Esophagus (tissue), 2 donors: Measurements from ENCODE around the gene AFG3L2. TPM values are rescaled to one million over a fixed set of nuclear protein-coding genes. Genes with fewer than 3 reads are reported as not detected.

Source experiments
- H3K27ac ChIP-seq, 2 donors: one replicate each; pipeline ENCODE4 v1.5.1; 2013; ENCODE audit warnings: low read depth in 2 of 2, mild to moderate bottlenecking in 2 of 2, inconsistent platforms in 1 of 2, low read length in 1 of 2, moderate library complexity in 1 of 2
- H3K27me3 ChIP-seq, 2 donors: one replicate each; pipeline ENCODE4 v1.6.1; 2013; ENCODE audit warnings: low read length in 2 of 2, control low read depth in 1 of 2, mild to moderate bottlenecking in 1 of 2; ENCODE audit not compliant: insufficient read depth in 2 of 2, control insufficient read depth in 1 of 2
- H3K36me3 ChIP-seq, 2 donors: one replicate each; pipeline ENCODE4 v1.6.1; 2013; ENCODE audit warnings: low read length in 1 of 2; ENCODE audit not compliant: control insufficient read depth in 2 of 2, insufficient read depth in 2 of 2
- H3K4me1 ChIP-seq, 2 donors: one replicate each; pipeline ENCODE4 v1.6.1; 2013; ENCODE audit warnings: low read length in 1 of 2; ENCODE audit not compliant: control insufficient read depth in 2 of 2, insufficient read depth in 2 of 2
- H3K4me3 ChIP-seq, 2 donors: one replicate each; pipeline ENCODE4 v1.5.1; 2013; ENCODE audit warnings: low read length in 2 of 2, mild to moderate bottlenecking in 2 of 2, low read depth in 1 of 2, moderate library complexity in 1 of 2
- H3K9me3 ChIP-seq, 2 donors: one replicate each; pipeline ENCODE4 v1.6.1; 2013; ENCODE audit warnings: mild to moderate bottlenecking in 2 of 2, low read depth in 1 of 2, low read length in 1 of 2, moderate library complexity in 1 of 2; ENCODE audit not compliant: control insufficient read depth in 2 of 2, insufficient read depth in 1 of 2
- WGBS, 2 donors: extraction: QIAGEN DNeasy Blood & Tissue Kit; methylation state at CpG; one replicate each; pipeline ENCODE4 v1.1.7; 2013; 5-methylcytosine and 5-hydroxymethylcytosine counted together
- polyA plus RNA-seq, 2 donors: library from polyadenylated mRNA; stranded (reverse); fragments of 200-250 nt; gene quantifications; one replicate each; pipeline ENCODE4 v1.2.3, GENCODE V29; 2013
- donor health status: healthy with polysubstance abuse.
- donor health status: Bipolar disorder and iron deficiency.

The AFG3L2 gene
- polyA plus RNA-seq, 2 donors, result 14.7 to 34.0 TPM

DNA sequence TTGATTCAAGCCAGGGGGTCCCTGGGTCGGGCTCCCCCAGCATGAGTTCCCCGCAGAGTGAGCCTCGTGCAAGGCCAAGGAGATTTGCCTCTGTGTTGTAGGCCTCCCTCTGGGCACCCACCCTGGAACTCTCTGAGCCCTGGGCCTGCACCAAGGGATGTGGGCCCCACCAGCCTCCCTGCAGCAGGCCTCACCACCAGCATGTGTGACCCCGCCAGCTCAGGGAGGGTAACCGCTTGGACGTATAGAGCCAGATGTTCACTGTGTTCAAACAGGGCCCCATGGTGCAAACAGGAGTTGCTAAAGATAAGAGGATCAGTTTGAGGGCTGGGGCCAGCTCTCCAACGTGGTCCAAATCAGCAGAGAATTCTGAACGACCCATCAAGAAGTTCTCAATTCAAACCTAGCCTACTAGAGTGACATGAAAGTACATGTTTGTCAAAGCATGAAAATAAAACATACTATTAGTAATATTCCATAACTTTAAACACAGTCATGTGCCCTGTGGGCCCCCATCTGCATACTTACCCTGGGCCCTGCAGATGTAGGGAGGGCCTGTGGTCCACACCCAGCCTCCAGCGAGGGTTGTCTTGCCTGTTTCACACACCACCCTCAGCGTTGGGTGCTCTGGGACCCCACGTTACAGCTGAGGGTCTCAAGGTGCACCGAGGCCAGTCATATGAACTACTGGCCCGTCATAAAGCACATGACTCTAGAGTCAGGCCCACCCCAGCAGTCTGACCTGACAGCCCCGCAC lies 74.5 kb downstream of the AFG3L2 start:
- Histone ChIP-seq H3K4me1 (peaks cover 8 to 9% of the 10 kb centered on the region in 2 donors), H3K27me3 (no peaks in the 10 kb centered on the region), H3K27ac (no peak overlapping the region), H3K36me3 (no peaks in the 10 kb centered on the region), H3K4me3 (no peak overlapping the region), H3K9me3 (no peaks in the 10 kb centered on the region)
- WGBS, 2 donors, result 84% methylated on average over 14 of the region's 14 CpGs

DNA sequence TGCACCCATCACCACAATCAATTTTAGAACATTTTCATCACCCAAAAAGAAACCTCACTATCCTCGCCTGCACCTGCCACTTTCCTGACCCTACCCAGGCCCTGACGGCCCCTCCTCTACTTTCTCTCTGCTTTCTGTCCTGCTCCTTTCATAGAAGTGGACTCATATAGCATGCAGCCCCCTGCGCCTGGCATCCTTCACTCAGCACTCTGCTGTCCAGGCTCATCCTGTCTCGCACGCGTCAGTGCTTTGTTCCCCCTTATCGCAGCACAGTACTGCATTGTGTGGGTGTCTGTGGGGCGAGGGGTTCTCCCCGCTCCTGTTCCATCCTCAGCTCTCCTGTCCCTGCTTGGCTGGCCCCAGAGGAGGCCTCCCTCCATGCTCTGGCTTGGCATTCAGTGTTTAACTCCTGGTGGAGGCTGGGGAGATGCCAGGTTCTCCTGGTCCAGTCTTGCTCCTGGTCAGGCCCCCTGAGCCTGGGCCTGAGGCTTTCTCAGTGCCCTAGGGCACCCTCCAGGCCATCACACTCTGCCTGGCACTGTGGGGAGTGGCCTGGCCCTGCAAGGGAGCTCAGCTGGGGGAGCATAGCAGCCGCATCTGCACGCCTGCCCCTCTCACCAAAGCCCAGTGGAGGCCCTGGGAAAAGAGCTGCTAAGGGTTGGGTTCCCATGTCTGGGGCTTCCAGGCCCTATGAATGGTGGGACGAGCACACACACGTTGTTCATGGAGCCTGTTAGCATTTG lies 75.6 kb downstream of the AFG3L2 start:
- 86 to 87% methylated on average over 13 of the region's 13 CpGs for WGBS, 2 donors
- no peak overlapping the region for H3K27ac ChIP-seq
- no peaks in the 10 kb centered on the region for H3K36me3 ChIP-seq

DNA sequence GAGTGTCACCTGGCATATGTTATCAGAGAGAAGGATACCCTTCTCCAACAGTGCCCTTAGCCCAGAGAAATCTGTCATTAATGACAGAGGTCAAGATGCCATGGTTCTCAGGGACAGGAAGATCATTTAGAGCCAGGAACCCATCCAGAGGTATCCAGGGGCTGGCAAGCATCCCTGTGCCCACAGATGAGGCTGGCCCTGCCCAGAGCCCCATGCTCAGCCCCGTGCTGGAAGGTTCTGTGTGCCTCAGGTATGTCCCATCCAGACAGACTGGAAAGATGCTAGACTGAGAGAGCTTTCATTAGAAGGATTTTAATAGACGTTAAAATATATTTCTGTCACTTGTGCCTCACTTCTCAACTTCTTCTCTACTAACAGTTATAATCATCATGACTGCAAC lies 77.2 kb downstream of the AFG3L2 start:
- H3K4me1 ChIP-seq, result no peaks in the 10 kb centered on the region
- no peaks in the 10 kb centered on the region for H3K9me3 ChIP-seq
- no peaks in the 10 kb centered on the region for H3K36me3 ChIP-seq
- 76 to 81% methylated on average over 2 of the region's 2 CpGs for WGBS, 2 donors
- H3K4me3 ChIP-seq, result no peak overlapping the region
- no peak overlapping the region for H3K27ac ChIP-seq
- H3K27me3 ChIP-seq, result no peaks in the 10 kb centered on the region

More for the DNA sequence above, 75.6 kb downstream of the AFG3L2 start:
- Histone ChIP-seq H3K9me3 (no peaks in the 10 kb centered on the region), H3K4me3 (no peak overlapping the region), H3K4me1 (peaks cover 4 to 9% of the 10 kb centered on the region in 2 donors), H3K27me3 (no peaks in the 10 kb centered on the region)

DNA sequence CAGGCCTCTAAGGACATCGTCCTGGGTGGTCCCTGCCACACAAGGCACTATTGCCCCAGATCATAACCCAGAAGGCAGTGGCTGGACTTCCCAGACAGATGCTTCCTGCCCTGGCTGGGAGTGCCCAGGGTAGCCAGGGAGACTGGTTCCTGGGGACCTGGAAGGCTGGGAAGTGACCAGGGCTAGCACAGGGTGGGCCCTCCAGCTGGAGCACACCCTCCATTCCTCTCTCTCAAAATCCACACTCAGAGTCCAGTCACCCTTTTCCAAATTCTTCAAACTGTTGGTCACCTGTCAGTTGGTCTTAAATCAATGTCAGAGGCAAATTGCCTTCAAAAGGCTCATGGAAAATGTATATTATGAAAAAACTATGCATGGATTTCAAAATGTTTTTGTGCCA lies 80.6 kb downstream of the AFG3L2 start:
- Histone ChIP-seq H3K36me3 (no peaks in the 10 kb centered on the region), H3K27me3 (no peaks in the 10 kb centered on the region), H3K4me3 (no peak overlapping the region), H3K27ac (no peak overlapping the region), H3K4me1 (no peaks in the 10 kb centered on the region), H3K9me3 (no peaks in the 10 kb centered on the region)
- 86 to 88% methylated on average over 1 of the region's 1 CpG for WGBS, 2 donors

DNA sequence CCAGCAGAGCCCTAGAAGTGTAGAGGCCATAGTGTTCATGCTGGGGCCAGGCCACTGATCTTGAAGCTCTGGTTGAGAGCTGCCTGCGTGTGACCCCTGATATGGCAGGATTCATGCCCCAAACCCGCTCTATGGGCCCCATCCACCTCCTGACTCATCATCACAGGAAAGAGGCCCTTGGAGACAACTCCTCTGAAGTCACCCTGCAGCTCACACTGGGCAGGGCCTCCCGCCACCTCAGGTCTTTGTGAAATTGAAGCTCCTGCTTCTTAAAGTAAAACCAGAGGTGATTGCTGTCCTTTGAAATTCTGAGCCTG lies 81.0 kb downstream of the AFG3L2 start:
- Histone ChIP-seq H3K4me1 (no peaks in the 10 kb centered on the region), H3K36me3 (no peaks in the 10 kb centered on the region), H3K9me3 (no peaks in the 10 kb centered on the region), H3K27me3 (no peaks in the 10 kb centered on the region), H3K27ac (no peak overlapping the region), H3K4me3 (no peak overlapping the region)
- 83 to 86% methylated on average over 3 of the region's 3 CpGs for WGBS, 2 donors

DNA sequence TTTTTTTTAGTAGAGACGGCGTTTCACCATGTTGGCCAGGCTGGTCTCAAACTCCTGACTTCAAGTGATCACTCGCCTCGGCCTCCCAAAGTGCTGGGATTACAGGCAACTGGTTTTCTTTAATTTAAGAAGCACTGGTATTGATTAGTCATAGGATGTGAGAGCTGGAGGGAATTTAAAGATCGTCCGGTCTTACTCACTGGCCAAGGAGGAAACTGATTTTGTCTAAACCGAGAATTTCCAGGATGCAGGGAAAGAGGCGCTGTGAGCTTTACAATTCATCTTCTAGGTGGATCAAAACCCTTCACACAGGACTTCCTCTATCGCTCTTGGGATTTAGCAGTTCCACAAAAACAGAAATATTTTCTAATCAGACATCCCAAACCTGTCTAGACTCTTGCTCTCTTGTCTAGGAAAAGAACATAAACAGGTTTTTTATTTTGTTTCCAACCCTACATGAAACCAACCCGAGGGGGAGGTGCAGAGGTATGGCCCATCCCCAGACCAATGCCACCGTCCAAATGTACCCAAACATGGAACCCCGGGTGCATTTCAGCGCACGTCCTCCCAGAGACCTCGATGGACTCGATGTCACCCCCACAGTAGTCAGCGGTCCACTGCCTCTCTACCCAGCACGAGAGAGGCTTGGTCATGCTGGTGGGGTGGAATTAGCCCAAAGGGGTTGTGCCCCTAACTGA lies 81.5 kb downstream of the AFG3L2 start:
- H3K27ac ChIP-seq, result no peak overlapping the region
- 87 to 88% methylated on average over 18 of the region's 18 CpGs for WGBS, 2 donors
- no peaks in the 10 kb centered on the region for H3K4me1 ChIP-seq
- H3K9me3 ChIP-seq, result no peaks in the 10 kb centered on the region
- H3K36me3 ChIP-seq, result no peaks in the 10 kb centered on the region
- no peak overlapping the region for H3K4me3 ChIP-seq
- H3K27me3 ChIP-seq, result no peaks in the 10 kb centered on the region

DNA sequence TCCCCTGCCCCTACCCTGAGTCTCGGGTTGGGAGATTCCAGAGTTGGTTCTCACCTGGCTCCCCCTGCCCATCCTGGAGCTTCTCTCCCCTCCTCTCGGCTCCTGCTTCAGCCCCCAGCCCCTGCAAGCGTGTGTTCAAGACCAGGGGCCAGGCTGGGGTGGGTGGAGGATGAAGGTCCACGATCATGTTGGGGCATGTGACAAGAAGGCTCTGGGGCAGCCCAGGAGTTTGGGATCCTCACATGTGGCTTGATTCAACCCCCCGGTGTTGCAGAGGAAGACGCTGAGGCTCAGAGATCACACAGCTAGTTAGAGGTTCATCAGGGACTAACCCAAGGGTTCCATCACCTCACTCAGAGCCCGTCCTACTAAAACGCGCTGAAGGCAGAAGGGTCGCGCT lies 83.2 kb downstream of the AFG3L2 start:
- 76 to 77% methylated on average over 11 of the region's 11 CpGs for WGBS, 2 donors
- H3K27ac ChIP-seq, result no peak overlapping the region
- no peaks in the 10 kb centered on the region for H3K36me3 ChIP-seq
- H3K4me3 ChIP-seq, result no peak overlapping the region
- no peaks in the 10 kb centered on the region for H3K4me1 ChIP-seq
- H3K27me3 ChIP-seq, result no peaks in the 10 kb centered on the region
- H3K9me3 ChIP-seq, result no peaks in the 10 kb centered on the region

DNA sequence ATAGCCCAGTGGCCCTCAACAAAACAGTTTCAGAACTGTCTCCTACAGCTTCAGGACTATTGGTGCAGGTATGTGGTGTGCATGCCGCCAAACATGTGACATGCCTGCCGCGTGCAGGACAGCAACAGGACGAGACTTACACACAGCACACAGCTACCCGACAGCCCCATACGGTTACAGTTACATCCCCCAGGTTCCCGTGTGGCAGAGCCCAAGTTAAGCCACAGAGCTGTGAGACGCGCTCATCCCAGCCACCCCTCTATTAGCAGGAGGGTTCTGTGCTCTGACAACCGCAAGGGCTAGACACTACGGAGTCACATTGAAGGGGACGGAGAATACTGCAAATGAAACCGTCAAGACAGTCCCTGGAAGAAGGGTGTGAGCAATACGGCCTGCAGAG lies 85.3 kb downstream of the AFG3L2 start:
- no peaks in the 10 kb centered on the region for H3K36me3 ChIP-seq
- H3K4me1 ChIP-seq, result peaks cover 4 to 5% of the 10 kb centered on the region in 2 donors
- no peak overlapping the region for H3K4me3 ChIP-seq
- H3K27me3 ChIP-seq, result no peaks in the 10 kb centered on the region
- H3K9me3 ChIP-seq, result no peaks in the 10 kb centered on the region
- 91 to 93% methylated on average over 14 of the region's 14 CpGs for WGBS, 2 donors
- H3K27ac ChIP-seq, result no peak overlapping the region

DNA sequence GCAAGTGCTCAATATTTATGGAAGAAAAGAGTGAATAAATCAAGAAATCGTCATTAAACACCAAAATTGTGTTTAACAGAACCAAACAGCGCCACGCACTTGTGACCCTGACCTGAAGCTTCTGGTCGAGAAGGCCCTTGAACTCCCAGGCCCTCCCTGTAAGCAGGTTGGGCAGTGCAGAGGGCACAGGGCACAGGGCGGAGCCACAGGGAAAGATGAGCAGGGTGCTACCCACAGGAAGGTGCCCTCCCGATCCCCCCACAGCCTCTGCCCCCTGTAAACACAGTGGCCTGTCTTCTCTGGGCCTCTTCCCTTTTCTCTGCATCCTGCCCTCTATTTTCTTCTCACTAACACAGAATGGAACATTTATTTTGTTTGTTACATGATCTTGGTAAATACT lies 85.9 kb downstream of the AFG3L2 start:
- H3K27me3 ChIP-seq, result no peaks in the 10 kb centered on the region
- peaks cover 4 to 5% of the 10 kb centered on the region in 2 donors for H3K4me1 ChIP-seq
- no peaks in the 10 kb centered on the region for H3K9me3 ChIP-seq
- H3K4me3 ChIP-seq, result no peak overlapping the region
- H3K27ac ChIP-seq, result no peak overlapping the region
- 84 to 89% methylated on average over 6 of the region's 6 CpGs for WGBS, 2 donors
- H3K36me3 ChIP-seq, result no peaks in the 10 kb centered on the region
